GM18499 (cell line): ENCODE data around the gene KIF6.

Experiments
- ATAC-seq: cut with Tn5 transposase; IDR thresholded peaks from one replicate; pipeline ENCODE4 v1.9.1; 2021; ENCODE audit warnings: moderate number of reproducible peaks; ENCODE audit not compliant: insufficient read depth, unreplicated experiment

The KIF6 gene

DNA sequence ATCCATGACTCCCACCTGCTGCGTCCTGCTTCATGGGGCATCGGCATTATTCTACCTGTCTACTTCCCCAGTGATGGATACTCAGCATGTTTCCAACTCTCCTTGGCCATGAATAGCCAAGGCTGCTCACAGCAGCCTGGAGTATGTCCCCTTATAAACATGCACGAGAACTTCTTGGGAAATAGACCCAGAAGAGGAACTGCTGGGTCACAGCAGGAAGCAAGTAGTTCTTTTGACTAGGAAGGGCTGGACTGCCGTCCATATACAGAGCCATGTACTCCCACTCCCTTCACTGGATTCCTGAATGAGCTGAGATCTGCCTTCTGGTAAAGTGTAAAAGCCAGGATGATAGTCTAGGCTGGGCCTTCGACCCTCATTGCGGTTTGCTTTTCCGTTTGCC is 296.4 kb downstream of the KIF6 start:
- ATAC-seq = no peak

- no peak for ATAC-seq
These were observed 297.1 kb downstream of the KIF6 start for GRCh38 chr6:39428152-39428551.

DNA sequence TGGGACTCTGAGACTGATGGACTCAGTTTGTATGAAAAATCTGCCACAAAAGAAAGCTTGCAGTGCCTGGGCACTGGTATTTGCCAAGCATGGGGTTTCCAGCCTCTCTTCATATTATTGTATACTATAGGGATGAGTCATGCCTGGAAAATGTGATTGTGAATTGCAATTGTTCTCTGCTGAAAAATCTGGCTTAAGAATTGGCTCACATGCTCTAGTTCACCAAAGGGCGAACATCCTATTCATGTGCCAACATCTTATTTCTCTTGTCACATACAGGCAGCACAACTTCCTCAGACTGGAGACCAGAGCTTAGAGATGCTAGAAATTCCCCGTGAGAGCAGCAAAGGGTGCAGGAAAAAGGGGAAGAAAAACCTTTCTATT is 299.1 kb downstream of the KIF6 start:
- ATAC-seq = no peak

GRCh38 chr6:39425346-39426072 is 299.7 kb downstream of the KIF6 start:
- no peak for ATAC-seq

GRCh38 chr6:39424831-39425230 is 300.4 kb downstream of the KIF6 start:
- no peak for ATAC-seq

GRCh38 chr6:39422238-39422637 is 303.0 kb downstream of the KIF6 start:
- ATAC-seq = no peak

GRCh38 chr6:39421383-39422225 is 303.6 kb downstream of the KIF6 start:
- no peak for ATAC-seq

GRCh38 chr6:39420300-39421265 is 304.6 kb downstream of the KIF6 start:
- ATAC-seq = no peak

- ATAC-seq = no peak
These were observed 305.6 kb downstream of the KIF6 start for GRCh38 chr6:39419607-39420006.

DNA sequence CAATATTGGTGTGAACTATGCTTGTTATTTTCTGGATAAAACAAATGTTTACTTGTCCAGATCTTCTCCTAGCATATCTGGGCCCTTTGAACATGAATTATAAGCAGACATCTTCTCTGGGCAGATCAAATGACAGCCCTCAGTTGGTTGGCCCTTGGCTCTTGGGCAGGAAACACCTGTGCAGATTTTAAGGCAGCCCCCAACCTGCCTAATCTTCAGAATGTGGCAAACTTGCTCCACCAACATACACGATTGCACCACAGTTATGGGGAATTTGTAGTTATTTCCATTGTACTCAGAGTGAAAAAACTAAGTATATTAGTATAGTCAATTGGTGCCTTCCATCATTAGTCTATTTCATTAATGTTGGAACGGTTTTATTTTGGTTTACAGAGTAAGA is 307.8 kb downstream of the KIF6 start:
- ATAC-seq = no peak

- no peak for ATAC-seq
These were observed 308.5 kb downstream of the KIF6 start for GRCh38 chr6:39416728-39417127.

- ATAC-seq = no peak
These were observed 309.2 kb downstream of the KIF6 start for GRCh38 chr6:39416026-39416425.

DNA sequence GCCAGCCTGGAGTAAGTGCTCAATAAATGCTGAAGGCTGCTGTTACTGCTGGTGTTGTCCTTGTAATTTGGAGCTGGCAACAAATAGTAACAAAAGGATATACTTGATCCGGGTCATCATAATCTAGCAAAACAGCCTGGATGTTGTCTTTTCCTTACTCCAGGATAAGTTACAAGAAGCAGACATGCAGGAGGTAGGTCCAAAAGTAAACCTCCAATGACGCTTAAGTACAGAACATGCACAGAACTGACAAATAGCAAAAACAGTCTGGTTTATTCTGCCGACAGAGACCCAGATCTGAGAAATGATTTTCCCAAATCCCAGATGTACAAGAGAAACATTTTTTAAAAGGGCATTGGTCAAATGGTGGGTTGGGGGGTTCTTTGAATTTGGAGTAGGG is 309.7 kb downstream of the KIF6 start:
- no peak for ATAC-seq

DNA sequence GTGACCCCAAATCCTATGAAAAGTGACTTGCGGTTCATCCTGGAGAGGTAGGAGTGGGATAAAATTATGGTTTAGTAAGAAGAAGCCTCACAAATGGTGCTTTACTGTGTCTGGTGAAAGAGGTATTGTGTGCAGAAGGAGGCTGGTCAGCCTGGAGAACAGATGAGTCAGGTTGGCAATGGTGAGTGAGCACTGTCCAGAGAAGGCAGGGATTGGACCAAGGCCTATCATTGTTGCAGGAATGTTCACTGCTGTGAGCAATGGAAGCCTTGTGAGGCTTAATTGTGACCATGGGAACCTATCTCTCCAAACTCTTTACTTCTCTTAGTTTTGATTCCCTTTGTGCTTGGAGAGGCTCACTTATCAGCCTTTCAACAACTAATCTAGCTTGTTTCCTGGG is 313.7 kb downstream of the KIF6 start:
- no peak for ATAC-seq

- ATAC-seq = no peak
These were observed 314.2 kb downstream of the KIF6 start for GRCh38 chr6:39411001-39411400.

DNA sequence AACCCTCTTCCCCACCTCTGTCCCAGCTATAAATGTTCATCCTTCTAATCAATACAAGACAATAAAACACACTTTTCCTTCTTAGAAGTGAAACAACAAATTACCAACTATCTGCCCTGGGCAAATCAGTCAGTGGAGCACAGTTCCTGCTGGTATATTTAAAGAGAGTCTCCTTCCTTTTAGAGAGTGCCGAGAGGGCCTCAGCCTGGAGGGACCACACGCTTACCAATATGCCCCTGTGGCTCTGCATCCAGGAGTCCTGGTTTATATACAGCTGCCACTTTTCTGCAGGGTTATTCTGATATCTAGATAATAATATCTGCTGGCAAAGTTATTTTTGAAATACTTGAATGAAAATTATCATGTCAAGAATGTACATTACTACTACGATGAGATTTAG is 315.3 kb downstream of the KIF6 start:
- no peak for ATAC-seq

- no peak for ATAC-seq
These were observed 317.7 kb downstream of the KIF6 start for GRCh38 chr6:39407446-39407993.

DNA sequence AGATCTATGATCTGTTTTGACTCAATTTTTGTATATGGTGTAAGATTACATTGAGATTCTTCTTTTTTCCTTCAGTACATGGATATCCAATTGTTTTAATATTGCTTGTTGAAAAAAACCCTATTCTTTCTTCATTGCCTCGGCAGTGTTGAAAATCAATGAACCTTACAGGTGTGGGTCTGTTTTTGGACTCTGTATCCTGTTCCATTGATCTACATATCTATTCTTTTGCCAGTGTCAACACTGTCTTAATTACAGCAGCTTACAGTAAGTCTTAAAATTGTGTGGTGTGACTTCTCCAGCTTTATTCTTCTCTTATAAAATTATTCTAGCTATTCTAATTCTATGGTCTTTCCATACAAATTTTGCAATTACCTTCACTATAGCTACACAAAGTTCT is 320.9 kb downstream of the KIF6 start:
- no peak for ATAC-seq

DNA sequence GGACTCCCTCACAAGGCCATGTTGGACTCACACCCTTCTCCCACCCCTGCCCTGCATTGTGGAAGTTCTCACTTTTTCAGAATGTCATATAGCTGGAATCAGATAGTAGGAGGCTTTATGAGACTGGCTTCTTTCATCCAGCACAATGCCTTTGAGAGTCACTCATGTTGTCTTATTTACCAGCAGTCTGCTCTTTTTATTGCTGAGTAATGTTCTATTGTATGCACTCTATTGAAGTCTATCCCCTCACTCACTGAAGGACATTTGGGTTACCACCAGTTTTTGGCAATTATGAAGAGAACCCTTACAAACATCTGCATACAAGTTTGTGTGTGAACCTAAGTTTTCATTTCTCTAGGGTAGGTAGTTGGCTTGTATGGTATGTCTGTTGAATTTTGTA is 321.9 kb downstream of the KIF6 start:
- ATAC-seq = no peak

DNA sequence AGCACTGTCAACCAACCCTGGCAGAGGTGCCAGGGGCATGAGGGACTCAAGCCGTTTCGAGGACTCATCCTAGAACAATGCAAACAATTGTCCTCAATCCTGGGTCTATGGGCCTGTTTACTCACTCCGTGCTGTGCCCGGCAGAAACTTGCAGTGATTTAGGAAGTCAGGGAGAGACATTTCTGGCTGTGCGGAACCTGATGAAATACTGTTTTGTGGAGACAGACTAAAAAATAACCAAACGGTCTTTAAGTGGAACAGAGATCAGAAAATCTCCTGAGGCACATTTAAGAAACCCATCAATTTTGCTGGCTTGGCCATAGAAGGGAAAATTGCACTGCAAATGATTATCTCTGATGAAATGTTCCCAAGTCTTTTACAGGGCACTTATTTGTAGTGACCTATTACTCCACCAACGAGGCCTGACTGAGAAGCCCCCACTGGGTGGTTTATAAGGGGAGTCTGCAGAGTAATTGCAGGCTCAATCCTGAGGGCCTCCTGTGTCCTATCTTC is 322.9 kb downstream of the KIF6 start:
- no peak for ATAC-seq
